Smooth muscle cell (in vitro differentiated cells): Measurements from ENCODE around the gene RNASET2. TPM values are rescaled to one million over a fixed set of nuclear protein-coding genes. Genes with fewer than 3 reads are reported as not detected.

Experiments
- DNase-seq: peaks from one replicate; lab custom pipeline; 2025; ENCODE audit not compliant: unreplicated experiment; lab: John Stamatoyannopoulos, UW
- H2AFZ ChIP-seq: fragments of 200-600 bp; sonication (generic); 2 replicates; pipeline ENCODE4 v1.6.0; 2016; ENCODE audit warnings: antibody characterized with exemption, low read depth, mild to moderate bottlenecking
- H3F3A ChIP-seq: fragments of 200-600 bp; sonication (generic); 2 replicates; pipeline ENCODE4 v1.6.0; 2017; ENCODE audit warnings: antibody characterized with exemption, low read depth
- H3K27ac ChIP-seq: fragments of 200-600 bp; sonication (generic); 2 replicates; pipeline ENCODE4 v1.5.1; 2016; ENCODE audit warnings: low read depth, mild to moderate bottlenecking
- H3K27me3 ChIP-seq: fragments of 200-600 bp; sonication (generic); 2 replicates; pipeline ENCODE4 v1.6.1; 2016; ENCODE audit warnings: low read depth, mild to moderate bottlenecking
- H3K36me3 ChIP-seq: fragments of 200-600 bp; sonication (generic); 2 replicates; pipeline ENCODE4 v1.5.1; 2016; ENCODE audit warnings: low read depth
- H3K4me1 ChIP-seq: fragments of 200-600 bp; sonication (generic); 2 replicates; pipeline ENCODE4 v1.5.1; 2016; ENCODE audit warnings: low read depth
- H3K4me2 ChIP-seq: fragments of 200-600 bp; sonication (generic); 2 replicates; pipeline ENCODE4 v1.6.0; 2016; ENCODE audit warnings: mild to moderate bottlenecking
- H3K4me3 ChIP-seq: fragments of 200-600 bp; sonication (generic); 2 replicates; pipeline ENCODE4 v1.5.1; 2016; ENCODE audit warnings: mild to moderate bottlenecking
- H3K79me2 ChIP-seq: fragments of 200-600 bp; sonication (generic); 2 replicates; pipeline ENCODE4 v1.6.0; 2016; ENCODE audit warnings: low read depth, mild to moderate bottlenecking
- H3K9ac ChIP-seq: fragments of 200-600 bp; sonication (generic); 2 replicates; pipeline ENCODE4 v1.6.0; 2016; ENCODE audit warnings: low read depth
- H3K9me3 ChIP-seq: fragments of 200-600 bp; sonication (generic); replicated peaks from 2 replicates; pipeline ENCODE4 v1.5.1; 2016; ENCODE audit warnings: low read depth
- H4K20me1 ChIP-seq: fragments of 200-600 bp; sonication (generic); 2 replicates; pipeline ENCODE4 v1.6.0; 2016; ENCODE audit warnings: low read depth
- WGBS: methylation state at CpG from one replicate; pipeline ENCODE4 v1.1.7; 2016; ENCODE audit warnings: low lambda C conversion rate; 5-methylcytosine and 5-hydroxymethylcytosine counted together
- polyA plus RNA-seq: library from polyadenylated mRNA; unstranded; fragments of >200 nt; fragmentation: Nextera tagmentation; extraction: Ambion mirVana; gene quantifications from 2 replicates; pipeline ENCODE4 v1.2.1, GENCODE V29; 2016
- total RNA-seq: library from RNA; depleted of rRNA; stranded (reverse); fragments of >200 nt; gene quantifications from 2 replicates; pipeline ENCODE4 v1.2.3, GENCODE V29; 2014
- TF ChIP-seq, protein P1 (sequence below): fragments of 200-600 bp; sonication (generic); IDR thresholded peaks from 2 replicates; pipeline ENCODE4 v1.5.1; 2017; ENCODE audit warnings: borderline replicate concordance, mild to moderate bottlenecking, antibody characterized with exemption; ENCODE audit not compliant: insufficient read depth, poor library complexity, severe bottlenecking

Gene RNASET2
- total and polyA plus RNA-seq, 2 experiments from 2014 or later, result 20.6 to 29.3 TPM

GRCh38 chr6:166928644-166929541, 27.5 kb downstream of the RNASET2 start:
- H4K20me1 ChIP-seq, result no peaks in the 10 kb centered on the region
- no peaks in the 10 kb centered on the region for H3K27me3 ChIP-seq
- no peak overlapping the region for H3K9ac ChIP-seq
- TF ChIP-seq, protein P1, sequence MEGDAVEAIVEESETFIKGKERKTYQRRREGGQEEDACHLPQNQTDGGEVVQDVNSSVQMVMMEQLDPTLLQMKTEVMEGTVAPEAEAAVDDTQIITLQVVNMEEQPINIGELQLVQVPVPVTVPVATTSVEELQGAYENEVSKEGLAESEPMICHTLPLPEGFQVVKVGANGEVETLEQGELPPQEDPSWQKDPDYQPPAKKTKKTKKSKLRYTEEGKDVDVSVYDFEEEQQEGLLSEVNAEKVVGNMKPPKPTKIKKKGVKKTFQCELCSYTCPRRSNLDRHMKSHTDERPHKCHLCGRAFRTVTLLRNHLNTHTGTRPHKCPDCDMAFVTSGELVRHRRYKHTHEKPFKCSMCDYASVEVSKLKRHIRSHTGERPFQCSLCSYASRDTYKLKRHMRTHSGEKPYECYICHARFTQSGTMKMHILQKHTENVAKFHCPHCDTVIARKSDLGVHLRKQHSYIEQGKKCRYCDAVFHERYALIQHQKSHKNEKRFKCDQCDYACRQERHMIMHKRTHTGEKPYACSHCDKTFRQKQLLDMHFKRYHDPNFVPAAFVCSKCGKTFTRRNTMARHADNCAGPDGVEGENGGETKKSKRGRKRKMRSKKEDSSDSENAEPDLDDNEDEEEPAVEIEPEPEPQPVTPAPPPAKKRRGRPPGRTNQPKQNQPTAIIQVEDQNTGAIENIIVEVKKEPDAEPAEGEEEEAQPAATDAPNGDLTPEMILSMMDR, result no peak
- no peak overlapping the region for H3K27ac ChIP-seq
- WGBS, result 95% methylated on average over 21 of the region's 21 CpGs
- peaks cover 8% of the 10 kb centered on the region for H3K4me1 ChIP-seq
- H3K36me3 ChIP-seq, result no peaks in the 10 kb centered on the region
- no peaks in the 10 kb centered on the region for H3K79me2 ChIP-seq
- H2AFZ ChIP-seq, result no peak overlapping the region
- no peaks in the 10 kb centered on the region for H3F3A ChIP-seq
- H3K9me3 ChIP-seq, result no peaks in the 10 kb centered on the region
- no peak overlapping the region for H3K4me3 ChIP-seq
- DNase-seq, result no peak
- H3K4me2 ChIP-seq, result no peak overlapping the region

DNA sequence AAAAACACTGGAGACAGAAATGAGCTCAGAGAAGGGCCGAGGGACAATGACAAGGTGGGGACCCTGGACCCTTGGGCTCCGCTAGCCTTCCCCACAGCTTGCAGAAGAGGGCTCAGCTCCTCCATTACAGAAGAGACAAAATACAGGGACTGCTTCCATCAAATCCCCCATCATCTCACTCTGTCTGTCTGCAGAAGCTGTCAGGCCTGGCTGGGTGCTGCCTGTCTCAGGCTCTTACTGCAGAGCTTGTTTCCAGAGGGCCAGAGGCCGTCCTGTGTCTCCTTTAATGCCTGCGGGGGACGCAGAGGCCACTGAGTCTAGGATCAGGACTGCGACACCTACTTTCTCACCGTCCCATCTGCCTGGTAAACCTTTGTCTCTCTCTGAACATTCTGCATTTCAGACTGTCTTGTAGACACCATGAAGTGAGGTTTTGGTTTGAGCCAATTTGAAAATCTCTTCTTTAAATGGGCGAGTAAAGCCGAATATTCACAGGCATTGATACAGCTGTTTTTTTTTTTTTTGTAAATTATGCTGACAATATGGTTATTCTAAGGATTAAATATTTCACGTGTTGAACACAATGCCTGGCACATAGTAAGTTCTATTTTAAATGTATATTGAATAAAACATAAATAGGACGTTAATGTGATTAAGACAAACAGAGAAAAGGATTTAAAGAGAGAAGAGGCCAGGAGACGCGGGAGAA, 28.3 kb downstream of the RNASET2 start:
- Histone ChIP-seq H4K20me1 (no peaks in the 10 kb centered on the region), H3K4me3 (no peak overlapping the region), H3K4me1 (peaks cover 8% of the 10 kb centered on the region), H3K27me3 (no peaks in the 10 kb centered on the region), H3K27ac (no peak overlapping the region), H3K79me2 (no peaks in the 10 kb centered on the region), H3K36me3 (no peaks in the 10 kb centered on the region), H3K9ac (no peak overlapping the region), H3F3A (no peaks in the 10 kb centered on the region), H3K4me2 (no peak overlapping the region), H3K9me3 (no peaks in the 10 kb centered on the region), H2AFZ (no peak overlapping the region)
- DNase-seq, result no peak
- TF ChIP-seq, protein P1, result no peak
- WGBS, result 83% methylated on average over 13 of the region's 13 CpGs

DNA sequence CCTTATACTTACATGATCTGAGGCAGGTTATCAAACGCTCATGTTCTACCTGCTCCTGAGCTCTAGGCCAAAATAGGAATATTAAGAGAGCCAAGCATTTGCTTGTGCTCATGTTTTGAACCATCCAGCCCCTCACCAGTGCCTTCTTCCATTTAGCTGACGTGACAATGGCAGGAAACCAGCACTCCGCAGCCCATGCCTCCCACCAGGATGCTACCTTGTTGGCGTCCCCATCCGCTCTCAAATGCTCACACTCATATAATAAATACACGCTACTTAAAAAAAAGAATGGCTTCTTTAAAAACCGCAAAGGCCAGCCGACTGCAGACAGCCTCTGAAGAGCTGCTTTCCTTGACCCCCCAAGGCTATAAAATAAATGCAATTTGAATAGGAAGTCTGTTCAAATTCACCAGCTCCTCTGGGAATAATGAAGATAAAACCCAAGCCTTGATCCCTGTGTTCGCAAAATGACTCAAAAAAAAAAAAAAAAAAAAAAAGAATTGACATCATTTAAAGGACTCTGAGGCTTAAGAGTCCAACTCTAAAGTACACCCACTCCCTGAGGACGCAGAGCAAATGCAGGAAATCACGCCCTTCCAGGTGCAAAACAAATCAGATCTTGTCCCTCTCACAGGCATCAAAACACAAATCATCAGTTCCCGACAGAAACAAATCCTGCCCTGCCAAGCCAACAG, 29.0 kb downstream of the RNASET2 start:
- H3K9ac ChIP-seq, result no peak overlapping the region
- 71% methylated on average over 12 of the region's 12 CpGs for WGBS
- H3K27me3 ChIP-seq, result no peaks in the 10 kb centered on the region
- H3K4me1 ChIP-seq, result peaks cover 8% of the 10 kb centered on the region
- no peaks in the 10 kb centered on the region for H3K36me3 ChIP-seq
- no peaks in the 10 kb centered on the region for H3F3A ChIP-seq
- H3K4me2 ChIP-seq, result no peak overlapping the region
- TF ChIP-seq, protein P1, result no peak
- no peak overlapping the region for H3K4me3 ChIP-seq
- no peaks in the 10 kb centered on the region for H4K20me1 ChIP-seq
- no peaks in the 10 kb centered on the region for H3K9me3 ChIP-seq
- H2AFZ ChIP-seq, result no peak overlapping the region
- H3K27ac ChIP-seq, result no peak overlapping the region
- no peak for DNase-seq
- no peaks in the 10 kb centered on the region for H3K79me2 ChIP-seq
